Anterior cingulate cortex (tissue), 58 donors: ENCODE results near the gene PCNX3.

ENCODE experiments used
- DNase-seq, 58 donors: peaks; one replicate each; lab custom pipeline; 2025; lab: John Stamatoyannopoulos, UW

Gene PCNX3

GRCh38 chr11:65579291-65579690 lies 36.3 kb upstream of the PCNX3 start:
- DNase-seq = no peak

DNA sequence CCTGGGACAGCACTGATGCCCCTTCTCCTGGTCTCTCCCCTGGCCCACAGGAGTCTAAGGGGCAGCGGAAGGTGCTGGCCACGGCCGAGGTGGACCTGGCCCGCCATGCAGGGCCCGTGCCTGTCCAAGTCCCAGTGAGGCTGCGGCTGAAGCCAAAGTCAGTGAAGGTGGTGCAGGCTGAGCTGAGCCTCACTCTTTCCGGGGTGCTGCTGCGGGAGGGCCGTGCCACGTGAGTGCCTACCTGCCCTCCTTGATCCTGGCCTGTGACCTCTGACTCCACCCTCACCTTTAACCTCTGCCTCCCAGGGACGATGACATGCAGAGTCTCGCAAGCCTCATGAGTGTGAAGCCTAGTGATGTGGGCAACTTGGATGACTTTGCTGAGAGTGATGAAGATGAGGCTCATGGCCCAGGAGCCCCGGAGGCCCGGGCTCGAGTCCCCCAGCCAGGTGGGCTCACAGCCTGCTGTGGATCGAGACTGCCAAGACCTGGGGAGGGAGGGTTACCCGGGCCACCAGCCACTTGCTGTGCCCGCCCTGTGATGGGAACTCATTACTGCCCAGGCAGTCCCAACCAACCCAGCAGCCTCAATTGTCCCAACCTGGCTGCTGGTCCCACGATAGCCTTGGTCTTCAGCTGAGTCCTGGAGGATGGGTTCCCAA lies 35.4 kb upstream of the PCNX3 start:
- no peak for DNase-seq

GRCh38 chr11:65580756-65581155 lies 34.8 kb upstream of the PCNX3 start:
- DNase-seq = no peak

GRCh38 chr11:65581928-65582327 lies 33.6 kb upstream of the PCNX3 start:
- DNase-seq = no peak

DNA sequence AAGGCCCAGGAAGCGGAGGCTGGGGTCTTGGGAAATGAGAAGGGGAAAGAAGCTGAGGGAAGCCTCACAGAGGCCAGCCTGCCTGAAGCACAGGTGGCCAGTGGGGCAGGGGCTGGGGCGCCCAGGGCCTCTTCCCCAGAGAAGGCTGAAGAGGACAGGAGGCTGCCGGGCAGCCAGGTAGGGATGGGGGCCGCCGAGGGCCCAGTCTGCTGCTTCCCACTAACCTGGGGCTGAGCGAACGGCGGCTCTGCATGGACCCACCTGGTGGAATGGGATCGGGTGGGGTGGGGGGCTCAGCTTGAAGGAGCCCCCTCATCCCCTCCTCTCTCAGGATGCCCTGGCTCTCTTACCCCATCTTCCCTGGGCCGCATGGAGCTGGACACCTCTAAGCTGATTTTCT lies 32.0 kb upstream of the PCNX3 start:
- DNase-seq = no peak

- DNase-seq = peak in 1 of 58 donors; percentile 10
Observed at GRCh38 chr11:65584106-65584505, 31.5 kb upstream of the PCNX3 start.

DNA sequence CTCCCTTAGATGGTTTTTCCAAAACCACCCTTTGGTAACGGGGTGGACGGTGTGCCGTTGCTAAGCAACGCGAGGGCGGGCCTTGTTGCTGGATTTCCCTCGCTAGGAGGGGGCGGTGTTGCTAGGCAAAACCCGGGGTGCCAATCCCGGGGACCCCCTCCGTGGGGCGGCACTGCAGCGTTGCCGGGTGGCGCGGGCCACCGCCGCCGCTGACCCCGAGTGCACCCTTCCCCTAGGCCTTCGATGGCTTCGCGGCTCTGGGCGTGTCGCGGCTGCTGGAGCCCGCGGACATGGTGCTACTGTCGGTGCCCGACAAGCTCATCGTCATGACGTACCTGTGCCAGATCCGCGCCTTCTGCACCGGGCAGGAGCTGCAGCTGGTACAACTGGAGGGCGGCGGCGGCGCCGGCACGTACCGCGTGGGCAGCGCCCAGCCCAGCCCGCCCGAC lies 30.8 kb upstream of the PCNX3 start:
- DNase-seq = peak in 29 of 58 donors; percentile 17 to 80 (median 41)

GRCh38 chr11:65585396-65586246 lies 30.0 kb upstream of the PCNX3 start:
- DNase-seq = peak in 1 of 58 donors; percentile 37

DNA sequence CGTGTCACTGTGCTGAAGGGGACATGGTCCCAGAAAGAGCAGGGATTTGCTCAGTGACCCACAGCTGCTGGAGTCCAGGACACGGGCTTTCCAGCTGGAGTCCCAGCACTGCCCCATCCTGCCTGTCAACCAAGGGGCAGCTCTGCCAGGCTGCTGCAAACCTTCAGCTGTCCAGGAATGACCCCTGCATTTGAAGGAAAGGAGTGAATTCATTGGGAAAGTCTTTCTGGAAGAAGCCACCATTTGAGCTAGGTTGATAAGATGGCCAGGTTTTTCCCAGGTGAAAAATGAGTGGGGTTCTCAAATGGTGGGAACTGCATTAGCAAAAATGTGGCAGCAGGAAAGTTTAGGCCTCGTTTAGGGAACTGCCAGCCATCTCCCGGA lies 29.3 kb upstream of the PCNX3 start:
- no peak for DNase-seq

GRCh38 chr11:65586676-65587075 lies 28.9 kb upstream of the PCNX3 start:
- no peak for DNase-seq

GRCh38 chr11:65588199-65589054 lies 27.1 kb upstream of the PCNX3 start:
- DNase-seq = peak in 9 of 58 donors; percentile 10 to 35 (median 18)

DNA sequence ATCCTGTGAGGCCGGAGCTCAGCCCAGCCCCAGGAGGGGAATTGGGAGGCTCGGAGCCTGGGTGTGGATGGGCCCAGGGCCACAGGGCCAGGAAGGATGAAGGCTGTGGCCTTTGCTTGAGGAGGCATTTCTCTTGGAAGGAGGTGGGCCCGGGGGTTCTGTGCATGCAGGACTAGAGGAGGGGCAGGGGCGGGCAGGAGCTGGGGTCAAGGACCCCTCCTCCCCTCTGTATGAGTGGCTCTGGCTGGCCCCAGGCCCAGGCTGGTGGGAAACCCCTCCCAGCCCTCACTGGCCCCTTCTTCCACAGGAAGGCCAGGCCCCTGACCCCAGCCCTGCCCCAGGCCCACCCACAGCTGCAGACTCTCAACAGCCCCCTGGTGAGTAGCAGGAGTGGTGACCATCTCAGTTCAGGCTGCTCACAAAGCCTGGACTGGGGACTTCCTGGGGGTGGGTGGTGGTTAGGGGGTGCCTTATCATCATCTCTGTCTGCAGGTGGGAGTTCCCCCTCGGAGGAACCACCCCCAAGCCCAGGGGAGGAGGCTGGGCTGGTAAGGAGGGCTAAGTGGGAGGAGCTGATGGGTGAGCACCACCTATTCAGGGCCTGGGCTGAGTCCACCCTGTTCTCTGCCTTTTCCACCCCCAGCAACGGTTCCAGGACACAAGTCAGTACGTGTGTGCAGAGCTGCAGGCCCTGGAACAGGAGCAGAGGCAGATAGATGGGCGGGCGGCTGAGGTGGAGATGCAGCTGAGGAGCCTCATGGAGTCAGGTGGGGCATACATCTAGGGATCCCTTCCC lies 25.9 kb upstream of the PCNX3 start:
- no peak for DNase-seq

DNA sequence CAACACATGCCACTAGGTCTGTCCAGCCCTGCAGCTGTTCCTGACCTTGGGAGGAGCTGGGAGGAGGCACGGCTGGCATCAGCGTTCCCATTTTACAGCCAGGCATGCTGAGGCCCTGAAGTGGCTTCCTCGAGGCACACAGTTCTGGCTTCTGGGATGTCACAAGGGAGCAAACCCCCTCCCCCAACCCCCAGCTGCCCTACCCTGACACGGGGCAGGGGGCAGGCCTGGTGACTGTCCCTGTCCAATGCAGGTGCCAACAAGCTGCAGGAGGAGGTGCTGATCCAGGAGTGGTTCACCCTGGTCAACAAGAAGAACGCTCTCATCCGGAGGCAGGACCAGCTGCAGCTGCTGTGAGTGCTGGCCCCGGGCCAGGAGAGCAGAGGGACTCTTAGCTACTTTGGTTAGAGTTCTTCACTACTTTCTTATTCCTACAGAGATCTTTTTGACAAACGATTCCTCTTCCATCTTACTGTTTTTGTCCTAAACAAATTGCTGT lies 25.3 kb upstream of the PCNX3 start:
- peak in 1 of 58 donors; percentile 27 for DNase-seq

- DNase-seq = no peak
Observed at GRCh38 chr11:65591939-65592857, 23.4 kb upstream of the PCNX3 start.

DNA sequence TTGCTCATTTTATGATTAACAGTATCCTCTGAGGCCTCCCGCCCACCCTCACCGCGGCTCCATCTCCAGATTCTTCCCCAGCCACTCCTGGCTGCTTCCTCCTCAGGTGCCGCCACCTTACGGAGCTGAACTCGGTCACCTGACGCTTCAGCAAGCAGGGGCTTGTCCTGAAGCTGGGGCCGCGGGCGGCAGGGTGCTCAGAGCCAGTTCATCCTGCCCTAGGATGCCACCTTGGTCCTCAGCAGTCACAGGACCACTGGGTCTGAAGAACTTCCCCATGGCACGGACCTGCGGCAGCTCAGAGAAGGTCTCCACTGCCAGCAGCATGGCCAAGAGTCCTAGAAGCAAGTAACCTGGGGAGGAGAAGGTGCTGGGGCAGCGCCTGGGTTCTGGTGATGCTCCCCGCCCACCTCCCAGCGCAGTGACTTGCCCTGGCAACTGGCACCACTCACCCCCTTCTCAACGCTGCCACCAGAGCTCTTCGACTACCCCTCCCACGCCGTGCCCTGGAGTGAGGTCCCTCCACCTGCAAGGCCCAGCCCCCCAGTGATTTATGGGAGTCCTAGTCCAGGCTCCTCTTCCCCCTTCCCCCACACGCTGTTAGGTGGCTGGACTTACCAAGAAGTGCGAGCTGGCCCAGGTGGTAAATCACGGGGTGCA lies 22.6 kb upstream of the PCNX3 start:
- no peak for DNase-seq

DNA sequence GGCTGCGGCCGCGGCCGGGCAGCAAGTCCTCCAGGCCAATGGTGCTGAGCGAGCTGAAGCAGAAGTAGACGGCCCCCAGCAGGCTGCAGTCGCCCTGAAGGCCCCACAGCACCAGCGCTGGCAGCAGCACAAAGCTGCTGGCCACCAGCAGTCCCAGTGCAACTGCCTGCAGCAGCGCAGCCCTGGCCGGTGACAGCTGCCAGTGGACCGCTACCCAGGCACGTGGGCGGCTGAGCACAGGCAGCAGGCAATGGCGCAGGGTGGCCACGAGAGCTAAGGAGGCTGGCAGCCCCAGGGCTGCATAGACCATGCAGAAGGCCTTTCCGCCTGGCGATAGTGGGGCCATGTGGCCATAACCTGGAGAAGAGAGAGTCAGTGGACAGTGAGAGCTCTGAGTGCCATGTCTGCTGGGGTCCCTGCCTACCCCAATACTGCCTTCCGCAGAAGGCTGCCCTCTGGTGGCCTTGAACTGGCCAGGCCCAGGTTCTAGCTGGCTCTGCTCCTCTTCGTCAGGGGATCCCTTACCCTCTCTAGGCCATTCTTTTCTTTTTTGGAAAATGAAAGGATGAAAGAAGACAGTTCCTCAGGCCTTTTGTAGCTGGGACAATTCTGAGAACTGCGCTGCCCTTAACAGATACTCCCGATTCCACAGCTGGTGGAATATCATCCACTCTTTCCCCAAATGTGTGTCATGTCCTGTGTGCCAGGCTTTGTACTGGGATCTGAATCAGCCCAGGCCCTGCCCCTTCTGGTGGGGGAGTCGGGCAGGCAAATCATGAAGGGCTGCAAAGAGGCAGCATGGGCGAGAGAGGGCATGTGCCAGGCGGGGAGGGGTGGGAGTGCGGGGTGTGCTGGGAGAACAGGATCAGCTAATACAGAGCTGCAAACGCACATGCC lies 21.8 kb upstream of the PCNX3 start:
- peak in 51 of 58 donors; percentile 26 to 84 (median 72) for DNase-seq

- DNase-seq = no peak
Observed at GRCh38 chr11:65595131-65595530, 20.4 kb upstream of the PCNX3 start.
